Measurements from ENCODE around the gene IGFBP4. TPM values are rescaled to one million over a fixed set of nuclear protein-coding genes. Genes with fewer than 3 reads are reported as not detected.

IGFBP4 gene
- total and polyA plus RNA-seq, 2 of the 13 experiments (the other 11 are each of a cell fraction or from before 2014, with no cell fraction given): 4.1 to 49.0 TPM

DNA sequence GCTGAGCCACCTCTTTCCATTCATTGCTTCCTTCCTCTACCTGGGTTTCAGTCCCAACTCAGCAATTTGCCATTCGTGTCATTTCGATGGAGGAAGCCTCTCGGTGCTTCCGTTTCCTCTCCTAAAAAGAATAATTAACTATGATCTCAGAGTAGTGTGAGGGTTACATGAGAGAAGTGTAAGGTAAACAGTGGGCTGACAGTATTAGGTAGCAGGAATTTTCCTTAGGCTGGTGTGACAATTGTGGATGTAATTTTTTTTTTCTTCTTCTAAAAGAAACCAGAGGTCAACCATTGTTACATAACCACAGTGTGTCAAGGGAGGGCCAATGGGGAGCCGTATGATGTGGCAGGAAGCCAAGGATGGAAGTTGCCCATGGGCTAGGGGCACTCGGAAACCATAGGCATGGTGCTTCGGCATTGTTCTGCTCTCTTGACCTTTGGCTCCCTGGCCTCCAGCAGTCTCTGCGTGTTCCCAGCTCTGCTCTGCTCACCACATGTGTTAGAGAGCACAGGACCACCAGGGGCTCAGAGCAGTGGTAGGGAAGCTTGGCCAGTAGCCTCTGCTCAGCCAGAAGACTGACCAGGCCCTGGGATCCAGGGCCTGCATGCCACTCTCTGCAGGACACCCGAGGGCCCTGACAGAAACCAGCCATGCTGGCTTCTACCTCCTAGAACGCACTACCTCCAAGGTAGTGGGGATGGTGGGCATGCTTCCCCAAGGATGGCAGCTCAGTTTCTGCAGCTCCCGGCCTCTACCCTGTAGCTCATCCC is 23.5 kb upstream of the IGFBP4 start (continued):
- no peak for TF ChIP-seq FIP1L1 (IDR thresholded peaks at IDR 0.05; ENCODE audit: borderline replicate concordance, insufficient read depth, low read depth, low read length)
- peak; percentile 93 for TF ChIP-seq RXRA (CRISPR knock-in tag; IDR thresholded peaks at IDR 0.05)
- TF ChIP-seq, protein P1, sequence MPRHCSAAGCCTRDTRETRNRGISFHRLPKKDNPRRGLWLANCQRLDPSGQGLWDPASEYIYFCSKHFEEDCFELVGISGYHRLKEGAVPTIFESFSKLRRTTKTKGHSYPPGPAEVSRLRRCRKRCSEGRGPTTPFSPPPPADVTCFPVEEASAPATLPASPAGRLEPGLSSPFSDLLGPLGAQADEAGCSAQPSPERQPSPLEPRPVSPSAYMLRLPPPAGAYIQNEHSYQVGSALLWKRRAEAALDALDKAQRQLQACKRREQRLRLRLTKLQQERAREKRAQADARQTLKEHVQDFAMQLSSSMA (CRISPR knock-in tag; IDR thresholded peaks at IDR 0.05): no peak
- no peak for TF ChIP-seq ZNF550 (CRISPR knock-in tag; IDR thresholded peaks at IDR 0.05; ENCODE audit: borderline replicate concordance)
- TF ChIP-seq, protein P2, sequence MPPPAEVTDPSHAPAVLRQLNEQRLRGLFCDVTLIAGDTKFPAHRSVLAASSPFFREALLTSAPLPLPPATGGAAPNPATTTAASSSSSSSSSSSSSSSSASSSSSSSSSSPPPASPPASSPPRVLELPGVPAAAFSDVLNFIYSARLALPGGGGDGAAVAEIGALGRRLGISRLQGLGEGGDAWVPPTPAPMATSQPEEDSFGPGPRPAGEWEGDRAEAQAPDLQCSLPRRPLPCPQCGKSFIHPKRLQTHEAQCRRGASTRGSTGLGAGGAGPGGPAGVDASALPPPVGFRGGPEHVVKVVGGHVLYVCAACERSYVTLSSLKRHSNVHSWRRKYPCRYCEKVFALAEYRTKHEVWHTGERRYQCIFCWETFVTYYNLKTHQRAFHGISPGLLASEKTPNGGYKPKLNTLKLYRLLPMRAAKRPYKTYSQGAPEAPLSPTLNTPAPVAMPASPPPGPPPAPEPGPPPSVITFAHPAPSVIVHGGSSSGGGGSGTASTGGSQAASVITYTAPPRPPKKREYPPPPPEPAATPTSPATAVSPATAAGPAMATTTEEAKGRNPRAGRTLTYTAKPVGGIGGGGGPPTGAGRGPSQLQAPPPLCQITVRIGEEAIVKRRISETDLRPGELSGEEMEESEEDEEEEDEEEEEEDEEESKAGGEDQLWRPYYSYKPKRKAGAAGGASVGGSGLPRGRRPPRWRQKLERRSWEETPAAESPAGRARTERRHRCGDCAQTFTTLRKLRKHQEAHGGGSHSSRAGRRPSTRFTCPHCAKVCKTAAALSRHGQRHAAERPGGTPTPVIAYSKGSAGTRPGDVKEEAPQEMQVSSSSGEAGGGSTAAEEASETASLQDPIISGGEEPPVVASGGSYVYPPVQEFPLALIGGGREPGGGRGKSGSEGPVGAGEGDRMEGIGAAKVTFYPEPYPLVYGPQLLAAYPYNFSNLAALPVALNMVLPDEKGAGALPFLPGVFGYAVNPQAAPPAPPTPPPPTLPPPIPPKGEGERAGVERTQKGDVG (CRISPR knock-in tag; IDR thresholded peaks at IDR 0.05; ENCODE audit: borderline replicate concordance): peak; percentile 22; the same call in 1 of the 2 replicates
- TF ChIP-seq, protein P3, sequence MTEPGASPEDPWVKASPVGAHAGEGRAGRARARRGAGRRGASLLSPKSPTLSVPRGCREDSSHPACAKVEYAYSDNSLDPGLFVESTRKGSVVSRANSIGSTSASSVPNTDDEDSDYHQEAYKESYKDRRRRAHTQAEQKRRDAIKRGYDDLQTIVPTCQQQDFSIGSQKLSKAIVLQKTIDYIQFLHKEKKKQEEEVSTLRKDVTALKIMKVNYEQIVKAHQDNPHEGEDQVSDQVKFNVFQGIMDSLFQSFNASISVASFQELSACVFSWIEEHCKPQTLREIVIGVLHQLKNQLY (CRISPR knock-in tag; IDR thresholded peaks at IDR 0.05): peak; percentile 59; the same call in 1 of the 2 replicates
- TF ChIP-seq CEBPB (IDR thresholded peaks at IDR 0.05; ENCODE audit: borderline replicate concordance, low read depth, low read length): no peak
- TF ChIP-seq ZSCAN9 (CRISPR knock-in tag; IDR thresholded peaks at IDR 0.05; ENCODE audit: borderline replicate concordance): no peak
- TF ChIP-seq REL (CRISPR knock-in tag; conservative IDR thresholded peaks at IDR 0.05): 0 out of 2 replicates have a peak, but pooled peaks have one; percentile 40
- no peak for TF ChIP-seq ARNT (IDR thresholded peaks at IDR 0.05)
- TF ChIP-seq, protein P4, sequence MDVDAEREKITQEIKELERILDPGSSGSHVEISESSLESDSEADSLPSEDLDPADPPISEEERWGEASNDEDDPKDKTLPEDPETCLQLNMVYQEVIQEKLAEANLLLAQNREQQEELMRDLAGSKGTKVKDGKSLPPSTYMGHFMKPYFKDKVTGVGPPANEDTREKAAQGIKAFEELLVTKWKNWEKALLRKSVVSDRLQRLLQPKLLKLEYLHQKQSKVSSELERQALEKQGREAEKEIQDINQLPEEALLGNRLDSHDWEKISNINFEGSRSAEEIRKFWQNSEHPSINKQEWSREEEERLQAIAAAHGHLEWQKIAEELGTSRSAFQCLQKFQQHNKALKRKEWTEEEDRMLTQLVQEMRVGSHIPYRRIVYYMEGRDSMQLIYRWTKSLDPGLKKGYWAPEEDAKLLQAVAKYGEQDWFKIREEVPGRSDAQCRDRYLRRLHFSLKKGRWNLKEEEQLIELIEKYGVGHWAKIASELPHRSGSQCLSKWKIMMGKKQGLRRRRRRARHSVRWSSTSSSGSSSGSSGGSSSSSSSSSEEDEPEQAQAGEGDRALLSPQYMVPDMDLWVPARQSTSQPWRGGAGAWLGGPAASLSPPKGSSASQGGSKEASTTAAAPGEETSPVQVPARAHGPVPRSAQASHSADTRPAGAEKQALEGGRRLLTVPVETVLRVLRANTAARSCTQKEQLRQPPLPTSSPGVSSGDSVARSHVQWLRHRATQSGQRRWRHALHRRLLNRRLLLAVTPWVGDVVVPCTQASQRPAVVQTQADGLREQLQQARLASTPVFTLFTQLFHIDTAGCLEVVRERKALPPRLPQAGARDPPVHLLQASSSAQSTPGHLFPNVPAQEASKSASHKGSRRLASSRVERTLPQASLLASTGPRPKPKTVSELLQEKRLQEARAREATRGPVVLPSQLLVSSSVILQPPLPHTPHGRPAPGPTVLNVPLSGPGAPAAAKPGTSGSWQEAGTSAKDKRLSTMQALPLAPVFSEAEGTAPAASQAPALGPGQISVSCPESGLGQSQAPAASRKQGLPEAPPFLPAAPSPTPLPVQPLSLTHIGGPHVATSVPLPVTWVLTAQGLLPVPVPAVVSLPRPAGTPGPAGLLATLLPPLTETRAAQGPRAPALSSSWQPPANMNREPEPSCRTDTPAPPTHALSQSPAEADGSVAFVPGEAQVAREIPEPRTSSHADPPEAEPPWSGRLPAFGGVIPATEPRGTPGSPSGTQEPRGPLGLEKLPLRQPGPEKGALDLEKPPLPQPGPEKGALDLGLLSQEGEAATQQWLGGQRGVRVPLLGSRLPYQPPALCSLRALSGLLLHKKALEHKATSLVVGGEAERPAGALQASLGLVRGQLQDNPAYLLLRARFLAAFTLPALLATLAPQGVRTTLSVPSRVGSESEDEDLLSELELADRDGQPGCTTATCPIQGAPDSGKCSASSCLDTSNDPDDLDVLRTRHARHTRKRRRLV (CRISPR knock-in tag; IDR thresholded peaks at IDR 0.05): no peak
- no peak for TF ChIP-seq ZNF546 (CRISPR knock-in tag; conservative IDR thresholded peaks at IDR 0.05)
- peak; percentile 95 for TF ChIP-seq MTA1 (CRISPR knock-in tag; IDR thresholded peaks at IDR 0.05; ENCODE audit: borderline replicate concordance)
- TF ChIP-seq ZNF746 (CRISPR knock-in tag; IDR thresholded peaks at IDR 0.05): 0 out of 2 replicates have a peak, but pooled peaks have one; percentile 65
- TF ChIP-seq SP4 (CRISPR knock-in tag; IDR thresholded peaks at IDR 0.05): 0 out of 2 replicates have a peak, but pooled peaks have one; percentile 58
- peak; percentile 79; the same call in 1 of the 2 replicates for TF ChIP-seq ARID2 (CRISPR knock-in tag; IDR thresholded peaks at IDR 0.05; ENCODE audit: borderline replicate concordance)
- peak; percentile 71; the same call in 1 of the 2 replicates for TF ChIP-seq HOXD1 (CRISPR knock-in tag; IDR thresholded peaks at IDR 0.05)
- TF ChIP-seq PCBP2 (optimal IDR thresholded peaks at IDR 0.05; ENCODE audit: low read depth, low read length, poor library complexity, severe bottlenecking): no peak
- TF ChIP-seq ZNF749 (CRISPR knock-in tag; IDR thresholded peaks at IDR 0.05; ENCODE audit: borderline replicate concordance): no peak
- no peak for TF ChIP-seq AKAP8 (CRISPR knock-in tag; IDR thresholded peaks at IDR 0.05)

Measured in HepG2 (cell line).